ENCODE data around the gene CD2. TPM values are rescaled to one million over a fixed set of nuclear protein-coding genes. Genes with fewer than 3 reads are reported as not detected.

The CD2 gene
- total and polyA plus RNA-seq, 2 of the 8 experiments (the other 6 are each of a cell fraction or from before 2014, with no cell fraction given), result not detected

GRCh38 chr1:116777831-116778830, 23.9 kb downstream of the CD2 start (continued):
- TF ChIP-seq CHD7 (IDR thresholded peaks at IDR 0.05; ENCODE audit: insufficient replicate concordance, low read length), result no peak
- TF ChIP-seq ATF2 (IDR thresholded peaks at IDR 0.05; ENCODE audit: low read length), result no peak
- no peak for TF ChIP-seq ZNF274 (IDR thresholded peaks at IDR 0.05; ENCODE audit: borderline replicate concordance, extremely low read depth, low read length)
- no peak for TF ChIP-seq CTBP2 (IDR thresholded peaks at IDR 0.05; ENCODE audit: borderline replicate concordance, insufficient read depth, insufficient read length, low read length)
- no peak for TF ChIP-seq CHD1 (IDR thresholded peaks at IDR 0.05; ENCODE audit: low read depth, low read length)
- no peak for TF ChIP-seq SAP30 (IDR thresholded peaks at IDR 0.05; ENCODE audit: insufficient read depth, insufficient replicate concordance, low read length)
- TF ChIP-seq CBX5 (IDR thresholded peaks at IDR 0.05; ENCODE audit: low read depth, low read length), result no peak

All from H1 (cell line).